Fibroblast of skin of left quadriceps (primary cell): ENCODE results near the gene RAB9A.
"Not testable (repeated sequence)": the region's sequence is repeated elsewhere in the genome, so short reads cannot be mapped to it uniquely, and the experiment has no call there.

Experiments
- DNase-seq, 2 experiments: peaks; one replicate each; pipeline ENCODE4 v3.0.0-alpha.2; 2013; ENCODE audit warnings: low read depth in 2 of 2

The RAB9A gene

GRCh38 chrX:13669755-13670154 lies 19.2 kb upstream of the RAB9A start:
- not testable (repeated sequence) for DNase-seq

- DNase-seq = no peak
Measured at GRCh38 chrX:13670197-13670596, 18.7 kb upstream of the RAB9A start.

DNA sequence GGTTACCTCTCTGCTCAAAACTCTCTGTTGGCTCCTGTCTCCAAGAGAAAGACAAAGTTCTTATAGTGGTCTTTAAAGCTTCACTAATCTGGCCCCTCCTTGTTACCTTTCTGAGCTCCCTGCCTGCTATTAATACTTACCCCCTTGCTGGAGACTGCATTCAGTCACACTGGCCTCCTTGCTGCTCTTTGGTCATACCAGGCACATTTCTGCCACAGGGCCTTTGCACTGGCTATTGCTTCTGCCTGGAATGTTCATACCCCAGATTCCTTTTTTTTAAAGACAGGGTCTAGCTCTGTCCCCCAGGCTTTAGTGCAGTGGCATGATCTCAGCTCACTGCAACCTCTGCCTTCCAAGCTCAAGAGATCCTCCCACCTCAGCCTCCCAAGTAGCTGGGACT lies 15.9 kb upstream of the RAB9A start:
- DNase-seq = no peak

DNA sequence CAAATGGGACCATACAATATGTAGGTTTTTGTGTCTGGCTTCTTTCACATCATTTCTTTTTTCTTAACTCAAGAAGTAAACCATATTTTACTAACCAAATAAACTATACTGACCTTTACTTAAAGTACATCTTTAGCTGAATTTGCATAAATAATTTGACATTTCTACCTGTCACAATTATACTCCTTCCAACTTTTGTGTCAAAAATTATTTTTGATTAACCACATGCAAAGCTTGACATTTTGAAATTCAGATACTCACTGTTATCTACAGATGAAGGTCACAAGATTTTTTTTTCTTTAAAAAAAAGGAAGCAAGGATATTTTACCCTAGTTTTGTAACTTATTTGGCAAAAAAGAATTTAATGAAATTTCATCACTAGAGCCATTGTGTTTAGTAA lies 12.0 kb upstream of the RAB9A start:
- DNase-seq = no peak

DNA sequence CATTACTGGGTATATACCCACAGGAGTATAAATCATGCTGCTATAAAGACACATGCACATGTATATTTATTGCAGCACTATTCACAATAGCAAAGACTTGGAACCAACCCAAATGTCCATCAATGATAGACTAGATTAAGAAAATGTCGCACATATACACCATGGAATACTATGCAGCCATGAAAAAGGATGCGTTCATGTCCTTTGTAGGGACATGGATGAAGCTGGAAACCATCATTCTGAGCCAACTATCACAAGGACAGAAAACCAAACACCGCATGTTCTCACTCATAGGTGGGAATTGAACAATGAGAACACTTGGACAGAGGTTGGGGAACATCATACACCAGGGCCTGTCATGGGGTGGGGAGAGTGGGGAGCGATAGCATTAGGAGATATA lies 9.2 kb upstream of the RAB9A start:
- not testable (repeated sequence) for DNase-seq

- DNase-seq = no peak
Measured at GRCh38 chrX:13681595-13681994, 7.3 kb upstream of the RAB9A start.

- DNase-seq = no peak
Measured at GRCh38 chrX:13684361-13684760, 4.6 kb upstream of the RAB9A start.

DNA sequence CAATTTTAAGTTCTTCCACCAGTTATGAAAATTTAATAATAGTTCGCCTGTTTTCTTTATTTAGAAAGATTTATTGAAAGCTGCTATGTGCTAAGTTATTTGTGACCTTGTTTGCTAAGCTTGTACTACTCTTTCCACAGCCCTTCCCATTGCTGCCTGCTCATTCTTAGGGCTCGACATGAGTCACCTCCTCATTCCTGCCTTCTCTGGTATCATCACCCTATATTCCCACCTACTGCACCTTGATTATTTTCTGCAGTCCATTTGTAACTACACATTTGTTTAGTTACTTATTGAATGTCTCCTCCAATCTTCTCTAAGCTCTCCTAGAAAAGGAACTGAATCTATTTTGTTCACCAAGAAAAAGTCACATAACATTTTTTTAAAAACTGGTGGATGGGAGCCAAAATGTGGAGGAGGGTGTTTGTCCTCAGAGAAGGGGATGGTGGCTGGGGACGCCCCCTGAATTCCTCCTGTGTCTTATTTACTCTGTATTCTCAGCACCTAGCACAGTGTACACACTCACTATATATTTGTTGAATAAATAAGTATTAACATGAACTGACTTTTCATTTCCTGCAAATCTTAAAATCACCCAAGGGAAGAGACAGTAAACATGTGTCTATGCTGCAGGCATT lies 3.7 kb upstream of the RAB9A start:
- no peak for DNase-seq

GRCh38 chrX:13687203-13687602 lies 1.7 kb upstream of the RAB9A start:
- no peak for DNase-seq

DNA sequence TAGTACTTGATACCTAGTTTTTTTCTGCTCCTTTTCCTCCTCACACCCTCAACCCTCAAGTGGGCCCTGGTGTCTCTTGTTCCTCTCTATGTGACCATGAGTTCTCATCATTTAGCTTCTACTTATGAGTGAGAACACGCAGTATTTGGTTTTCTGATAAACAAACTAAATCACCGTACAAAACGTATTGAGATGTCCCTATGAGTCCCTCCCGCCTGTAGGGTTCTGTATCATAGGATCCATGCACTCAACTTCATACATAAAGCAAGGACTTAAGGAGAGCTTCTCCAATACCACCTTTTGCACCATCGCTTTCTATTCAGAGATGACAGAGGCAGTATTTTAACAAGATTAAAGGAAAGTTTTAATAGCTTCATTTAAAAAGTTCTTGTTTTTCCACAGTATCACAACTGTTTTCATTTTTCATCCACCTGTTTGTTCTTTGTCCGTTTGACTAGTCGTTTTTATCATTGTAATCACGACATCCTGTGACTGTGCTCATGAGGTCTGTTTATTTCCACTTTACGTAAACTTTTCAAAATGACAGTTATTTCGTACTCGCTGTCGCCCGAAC lies 457 bp upstream of the RAB9A start:
- no peak for DNase-seq

DNA sequence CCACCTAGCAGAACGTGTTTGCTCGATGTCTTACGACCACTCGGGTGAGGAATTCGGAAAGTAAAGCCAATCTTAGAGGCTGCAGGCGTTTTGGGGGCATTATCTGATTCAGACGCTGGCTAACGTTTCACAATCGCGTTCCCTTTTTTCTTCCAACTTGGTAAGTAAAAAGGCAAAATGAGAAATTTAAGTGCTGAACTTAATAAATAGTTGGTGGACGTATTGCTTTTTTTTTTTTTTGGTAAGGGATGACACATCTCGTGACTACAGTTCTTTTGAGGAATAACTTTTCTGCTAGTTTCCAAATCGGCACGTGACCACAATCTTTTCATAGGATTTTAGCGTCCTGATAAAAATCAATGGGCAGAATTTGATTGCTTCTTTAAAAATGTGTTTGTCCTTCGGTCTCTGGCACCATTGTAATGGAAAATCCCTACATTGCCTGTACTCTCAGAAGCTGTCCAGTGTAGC lies 848 bp downstream of the RAB9A start:
- no peak for DNase-seq

DNA sequence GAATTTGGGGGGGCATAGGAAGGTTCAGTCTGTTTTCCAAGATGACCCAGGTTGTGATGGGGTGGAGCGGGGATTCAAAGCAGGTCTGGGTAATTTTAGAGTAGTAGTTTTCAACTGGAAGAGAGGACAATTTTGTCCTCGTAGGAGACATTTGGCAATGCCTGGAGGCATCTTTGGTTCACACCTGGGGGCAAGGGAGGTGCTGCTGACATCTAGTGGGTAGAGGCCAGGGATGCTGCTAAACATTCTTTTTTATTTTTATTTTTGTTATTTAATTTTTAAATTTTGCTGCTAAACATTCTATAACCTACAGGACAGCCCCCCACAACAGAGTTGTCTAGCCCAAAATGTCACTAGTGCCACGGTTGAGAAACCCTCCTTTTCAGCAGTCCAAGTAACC lies 1.9 kb downstream of the RAB9A start:
- no peak for DNase-seq

DNA sequence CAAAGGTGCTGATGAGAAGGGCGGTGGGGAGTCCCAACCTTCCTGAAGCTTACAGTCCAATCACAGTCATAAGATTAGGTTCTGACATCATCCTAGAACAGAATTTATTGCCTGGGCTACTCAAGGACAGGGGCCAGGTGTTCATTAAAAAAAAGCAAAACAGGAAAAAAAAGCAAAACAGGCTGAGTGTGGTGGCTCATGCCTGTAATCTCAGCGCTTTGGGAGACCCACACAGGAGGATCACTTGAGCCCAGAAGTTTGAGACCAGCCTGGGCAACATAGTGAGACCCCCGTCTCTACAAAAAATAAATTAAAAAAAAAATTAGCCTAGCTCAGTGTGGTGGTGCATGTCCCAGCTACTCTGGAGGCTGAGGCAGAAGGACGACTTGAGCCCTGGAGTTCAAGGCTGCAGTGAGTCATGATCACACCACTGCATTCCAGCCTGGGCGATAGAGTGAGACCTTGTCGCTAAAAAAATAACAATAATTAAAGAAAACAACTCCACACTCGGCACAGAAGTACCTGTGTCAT lies 3.0 kb downstream of the RAB9A start:
- DNase-seq = no peak

DNA sequence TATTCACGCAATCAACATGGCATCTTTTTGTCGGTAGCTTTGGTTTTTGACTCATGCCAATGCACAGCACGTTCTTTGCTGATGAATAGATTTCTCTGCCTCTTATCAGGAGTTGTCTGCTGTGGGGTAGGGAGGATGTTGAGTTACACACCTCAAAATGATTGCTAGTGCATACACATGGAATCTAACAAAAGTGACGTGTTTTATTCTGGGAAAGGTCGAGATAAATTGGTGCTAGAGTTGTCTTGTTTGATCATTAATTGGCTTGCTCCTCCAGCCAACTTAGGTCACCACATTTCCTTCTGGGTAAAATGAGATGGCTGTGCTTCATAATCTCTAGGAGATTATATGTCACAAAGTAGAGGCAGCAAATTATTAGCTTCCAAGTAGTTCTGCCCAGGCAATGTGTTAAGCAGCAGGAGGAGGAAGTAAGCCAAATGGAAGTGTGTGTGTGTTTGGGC lies 3.9 kb downstream of the RAB9A start:
- no peak for DNase-seq

- DNase-seq = no peak
Measured at GRCh38 chrX:13693341-13693961, 4.5 kb downstream of the RAB9A start.

- DNase-seq = no peak
Measured at GRCh38 chrX:13694359-13694758, 5.4 kb downstream of the RAB9A start.

- DNase-seq = no peak
Measured at GRCh38 chrX:13694983-13695382, 6.1 kb downstream of the RAB9A start.

GRCh38 chrX:13695601-13696115 lies 6.7 kb downstream of the RAB9A start:
- no peak for DNase-seq

- no peak for DNase-seq
Measured at GRCh38 chrX:13697455-13697854, 8.5 kb downstream of the RAB9A start.

DNA sequence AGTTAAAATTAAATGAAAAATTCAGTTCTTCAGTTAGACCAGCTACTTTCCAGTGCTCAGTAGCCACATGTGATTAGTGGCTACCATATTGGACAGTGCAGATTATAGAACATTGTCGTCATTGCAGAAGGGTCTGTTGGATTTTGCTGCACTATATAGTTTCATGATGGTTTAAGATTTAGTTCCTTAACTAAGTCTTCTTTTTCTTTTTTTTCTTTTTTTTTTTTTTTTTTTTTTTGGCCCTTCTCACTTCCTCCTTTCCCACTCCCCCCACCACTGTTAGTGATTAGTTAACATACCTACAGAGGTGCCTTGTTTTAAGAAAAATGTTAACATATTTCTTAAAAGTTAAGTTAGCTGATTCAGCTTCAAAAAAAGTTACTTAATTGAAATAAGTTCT lies 9.0 kb downstream of the RAB9A start:
- DNase-seq = no peak

- no peak for DNase-seq
Measured at GRCh38 chrX:13698432-13698831, 9.5 kb downstream of the RAB9A start.

DNA sequence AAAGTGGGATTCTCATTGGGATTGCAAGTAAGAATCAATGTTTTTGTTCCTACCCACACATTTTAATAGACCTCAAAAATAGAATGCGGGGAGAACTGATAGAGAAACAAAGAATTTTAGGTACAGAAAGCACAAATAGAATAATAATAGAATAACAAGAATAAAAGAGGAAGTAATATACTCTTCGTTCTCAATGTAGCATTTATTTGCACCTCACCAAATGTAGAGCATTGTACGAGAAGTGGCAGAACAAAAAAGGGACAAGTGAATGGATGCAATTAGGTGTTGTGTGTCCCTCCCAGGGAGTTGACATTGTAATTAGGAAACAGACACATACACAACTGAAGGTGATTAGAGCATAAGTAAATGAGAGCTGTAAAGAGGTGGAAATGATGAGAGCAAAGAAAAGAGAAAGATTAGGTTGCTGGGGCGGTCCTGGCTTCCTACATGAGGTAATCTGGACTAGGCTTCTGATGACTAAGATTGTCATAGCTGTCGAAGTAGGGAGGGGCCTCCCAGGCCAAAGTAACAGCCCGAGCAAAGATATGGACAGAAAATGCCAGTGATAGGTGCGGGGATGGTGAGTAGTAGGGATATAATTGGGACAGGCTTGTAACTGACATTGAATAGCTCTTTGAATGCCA lies 10.4 kb downstream of the RAB9A start:
- no peak for DNase-seq
